H9 (cell line): Measurements from ENCODE around the gene RPL35. TPM values are rescaled to one million over a fixed set of nuclear protein-coding genes. Genes with fewer than 3 reads are reported as not detected.

ENCODE experiments used
- DNase-seq: peaks from one replicate; pipeline ENCODE4 v3.0.0-alpha.2; 2017
- H2AFZ ChIP-seq: one replicate; pipeline ENCODE4 v1.6.1; 2013; ENCODE audit warnings: mild to moderate bottlenecking, low read length, control low read depth, moderate library complexity
- H2AK5ac ChIP-seq: 2 replicates; pipeline ENCODE4 v1.6.1; 2013; ENCODE audit warnings: low read length, control low read depth, mixed read lengths; ENCODE audit not compliant: insufficient read length
- H2BK120ac ChIP-seq: one replicate; pipeline ENCODE4 v1.6.1; 2013; ENCODE audit warnings: low read depth, mild to moderate bottlenecking, low read length, control low read depth, inconsistent platforms; ENCODE audit not compliant: poor library complexity, severe bottlenecking
- H2BK12ac ChIP-seq: 2 replicates; pipeline ENCODE4 v1.6.1; 2013; ENCODE audit warnings: low read length, control low read depth, mixed read lengths, low read depth; ENCODE audit not compliant: insufficient read length
- H2BK15ac ChIP-seq: 2 replicates; pipeline ENCODE4 v1.6.1; 2013; ENCODE audit warnings: low read depth, low read length, control low read depth
- H2BK20ac ChIP-seq: one replicate; pipeline ENCODE4 v1.6.1; 2013; ENCODE audit warnings: low read depth, mild to moderate bottlenecking, low read length, control low read depth, inconsistent platforms; ENCODE audit not compliant: poor library complexity, severe bottlenecking
- H2BK5ac ChIP-seq: 2 replicates; pipeline ENCODE4 v1.6.1; 2013; ENCODE audit warnings: low read length, control low read depth, mixed read lengths; ENCODE audit not compliant: insufficient read length
- H3K14ac ChIP-seq: 2 replicates; pipeline ENCODE4 v1.6.1; 2013; ENCODE audit warnings: low read length, control low read depth; ENCODE audit not compliant: insufficient read depth
- H3K18ac ChIP-seq: 2 replicates; pipeline ENCODE4 v1.6.1; 2013; ENCODE audit warnings: low read depth, mild to moderate bottlenecking, mixed read lengths, low read length, control low read depth; ENCODE audit not compliant: insufficient read length
- H3K23ac ChIP-seq: 2 replicates; pipeline ENCODE4 v1.6.1; 2013; ENCODE audit warnings: low read length, control low read depth, mixed read lengths, low read depth; ENCODE audit not compliant: insufficient read length
- H3K23me2 ChIP-seq: 2 replicates; pipeline ENCODE4 v1.6.1; 2013; ENCODE audit warnings: low read depth, mild to moderate bottlenecking, mixed read lengths, low read length, control low read depth; ENCODE audit not compliant: insufficient read length, poor library complexity, severe bottlenecking
- H3K27ac ChIP-seq: 2 replicates; pipeline ENCODE4 v1.5.1; 2013; ENCODE audit warnings: low read length, control low read depth, mixed read lengths, low read depth; ENCODE audit not compliant: insufficient read length
- H3K27me3 ChIP-seq: 2 replicates; pipeline ENCODE4 v1.6.1; 2013; ENCODE audit warnings: low read length, control low read depth, inconsistent platforms; ENCODE audit not compliant: insufficient read depth
- H3K4ac ChIP-seq: 2 replicates; pipeline ENCODE4 v1.6.1; 2013; ENCODE audit warnings: low read depth, mild to moderate bottlenecking, control low read depth, inconsistent platforms, low read length, moderate library complexity
- H3K4me1 ChIP-seq: 2 replicates; pipeline ENCODE4 v1.6.1; 2013; ENCODE audit warnings: low read length, control low read depth, inconsistent platforms; ENCODE audit not compliant: insufficient read depth
- H3K4me2 ChIP-seq: 2 replicates; pipeline ENCODE4 v1.6.1; 2013; ENCODE audit warnings: low read length, control low read depth, mixed read lengths; ENCODE audit not compliant: insufficient read length, insufficient read depth
- H3K56ac ChIP-seq: 2 replicates; pipeline ENCODE4 v1.6.1; 2013; ENCODE audit warnings: low read depth, mild to moderate bottlenecking, mixed read lengths, low read length, control low read depth; ENCODE audit not compliant: insufficient read length
- H3K79me1 ChIP-seq: 2 replicates; pipeline ENCODE4 v1.6.1; 2013; ENCODE audit warnings: low read depth, mild to moderate bottlenecking, moderate library complexity, low read length, control low read depth, inconsistent platforms; ENCODE audit not compliant: insufficient read depth, poor library complexity, severe bottlenecking
- H3K79me2 ChIP-seq: 2 replicates; pipeline ENCODE4 v1.6.1; 2013; ENCODE audit warnings: low read length, control low read depth, inconsistent platforms; ENCODE audit not compliant: insufficient read depth
- H3K9ac ChIP-seq: 2 replicates; pipeline ENCODE4 v1.6.1; 2013; ENCODE audit warnings: low read length, control low read depth, mixed read lengths; ENCODE audit not compliant: insufficient read length; ENCODE audit errors: extremely low read depth
- H3K9me3 ChIP-seq: one replicate; pipeline ENCODE4 v1.6.1; 2013; ENCODE audit warnings: low read depth, low read length, inconsistent platforms; ENCODE audit not compliant: control insufficient read depth
- H3T11ph ChIP-seq: one replicate; pipeline ENCODE4 v1.6.1; 2013; ENCODE audit warnings: mild to moderate bottlenecking, low read length, control low read depth, inconsistent platforms
- H4K20me1 ChIP-seq: one replicate; pipeline ENCODE4 v1.6.1; 2013; ENCODE audit not compliant: control insufficient read depth, insufficient read length, insufficient read depth
- H4K5ac ChIP-seq: 2 replicates; pipeline ENCODE4 v1.6.1; 2013; ENCODE audit warnings: low read depth, mild to moderate bottlenecking, mixed read lengths, low read length, control low read depth; ENCODE audit not compliant: insufficient read length
- H4K8ac ChIP-seq: replicated peaks from 2 replicates; pipeline ENCODE4 v1.6.1; 2013; ENCODE audit warnings: low read length, control low read depth, mixed read lengths, low read depth; ENCODE audit not compliant: insufficient read length
- H4K91ac ChIP-seq: 2 replicates; pipeline ENCODE4 v1.6.1; 2013; ENCODE audit warnings: low read depth, mild to moderate bottlenecking, moderate library complexity, mixed read lengths, low read length, control low read depth; ENCODE audit not compliant: insufficient read length
- H3K27ac Mint-ChIP-seq, 3 experiments: 2 replicates in 2 of 3; 3 replicates in 1 of 3; pipeline ENCODE4 v1.8.0; 2020 to 2021; ENCODE audit warnings: mixed read lengths in 3 of 3, mild to moderate bottlenecking in 1 of 3, moderate library complexity in 1 of 3
- H3K27me3 Mint-ChIP-seq: 2 replicates; pipeline ENCODE4 v1.8.0; 2021; ENCODE audit warnings: low read depth, mild to moderate bottlenecking, moderate library complexity, mixed read lengths
- H3K36me3 Mint-ChIP-seq, 3 experiments: 2 replicates in 2 of 3; 3 replicates in 1 of 3; pipeline ENCODE4 v1.8.0; 2020 to 2021; ENCODE audit warnings: low read depth in 3 of 3, mixed read lengths in 3 of 3; ENCODE audit not compliant: insufficient read depth in 1 of 3
- H3K4me1 Mint-ChIP-seq, 2 experiments: 2 replicates each; pipeline ENCODE4 v1.8.0; 2020; ENCODE audit warnings: mixed read lengths in 2 of 2
- H3K4me3 Mint-ChIP-seq, 2 experiments: 2 replicates in 1 of 2; 3 replicates in 1 of 2; pipeline ENCODE4 v1.8.0; 2020 to 2021; ENCODE audit warnings: mild to moderate bottlenecking in 2 of 2, mixed read lengths in 2 of 2, moderate library complexity in 1 of 2
- H3K9me3 Mint-ChIP-seq, 2 experiments: 2 replicates in 1 of 2; 3 replicates in 1 of 2; pipeline ENCODE4 v1.8.0; 2020; ENCODE audit warnings: mild to moderate bottlenecking in 2 of 2, mixed read lengths in 2 of 2, moderate library complexity in 1 of 2
- WGBS: extraction: QIAGEN DNeasy Blood & Tissue Kit; methylation state at CpG from one replicate; pipeline ENCODE4 v1.1.7; 2013; ENCODE audit warnings: missing lambda C conversion rate, low lambda C conversion rate, mixed read lengths; ENCODE audit not compliant: insufficient read length; ENCODE audit errors: extremely low coverage; 5-methylcytosine and 5-hydroxymethylcytosine counted together
- total RNA-seq: library from RNA; stranded (reverse); gene quantifications from 2 replicates; pipeline ENCODE4 v1.2.1, GENCODE V29; 2021
- TF ChIP-seq, protein P1 (sequence below): fragments of 200-600 bp; sonication (generic); conservative IDR thresholded peaks from 3 replicates; pipeline ENCODE4 v1.8.0; 2021; ENCODE audit warnings: antibody characterized with exemption, mild to moderate bottlenecking

The RPL35 gene
- total RNA-seq, 1 experiment from 2014 or later: 1,840 TPM

DNA sequence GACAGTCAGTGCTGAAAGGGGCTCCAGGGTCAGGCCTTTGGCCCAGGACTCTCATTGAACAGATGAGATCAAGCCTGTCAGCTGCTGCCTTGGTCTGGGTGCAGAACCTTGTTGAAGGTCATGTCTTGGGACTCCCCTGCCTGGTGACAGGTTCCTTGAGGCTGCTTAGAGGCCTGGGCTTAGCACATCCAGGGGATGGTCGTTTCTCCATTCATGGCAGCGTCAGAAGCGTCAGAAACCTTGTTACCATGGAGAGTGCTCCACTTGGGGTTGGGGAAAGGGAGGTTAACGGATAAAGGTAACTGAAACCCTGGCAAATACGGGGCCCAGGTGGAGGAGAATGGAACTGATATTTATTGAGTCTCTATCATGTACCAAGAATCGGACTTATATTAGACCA lies 9.0 kb upstream of the RPL35 start:
- no peak overlapping the region for H3T11ph ChIP-seq
- H2BK120ac ChIP-seq: no peak overlapping the region
- no peaks in the 10 kb centered on the region for H3K9me3 ChIP-seq
- H4K5ac ChIP-seq: no peak overlapping the region
- H4K20me1 ChIP-seq: no peaks in the 10 kb centered on the region
- H3K9me3 Mint-ChIP-seq: no peaks in the 10 kb centered on the region; a peak in 1 of 5 replicates
- peaks cover 8% of the 10 kb centered on the region for H3K23me2 ChIP-seq
- H3K56ac ChIP-seq: no peak overlapping the region
- H3K79me1 ChIP-seq: peaks cover 9% of the 10 kb centered on the region
- DNase-seq: no peak
- no peaks in the 10 kb centered on the region for H3K27me3 Mint-ChIP-seq
- H4K91ac ChIP-seq: no peak overlapping the region
- H3K36me3 Mint-ChIP-seq: peaks cover 26 to 47% (median 37%) of the 10 kb centered on the region in 3 experiments
- H2BK5ac ChIP-seq: no peak overlapping the region
- no peaks in the 10 kb centered on the region for H3K27me3 ChIP-seq
- no peak overlapping the region for H2AK5ac ChIP-seq
- no peak overlapping the region for H2BK12ac ChIP-seq
- H3K9ac ChIP-seq: peak overlapping the region; percentile 88
- H3K18ac ChIP-seq: no peak overlapping the region
- no peak overlapping the region for H3K4ac ChIP-seq
- 0 out of 7 replicates have a peak overlapping the region, but pooled peaks of 1 of the 3 experiments have one; percentile 39 for H3K27ac Mint-ChIP-seq
- H3K4me2 ChIP-seq: peak overlapping the region; percentile 93
- no peak overlapping the region for H2AFZ ChIP-seq
- H3K4me1 Mint-ChIP-seq: peaks cover 36 to 44% of the 10 kb centered on the region in 2 experiments
- TF ChIP-seq, protein P1, sequence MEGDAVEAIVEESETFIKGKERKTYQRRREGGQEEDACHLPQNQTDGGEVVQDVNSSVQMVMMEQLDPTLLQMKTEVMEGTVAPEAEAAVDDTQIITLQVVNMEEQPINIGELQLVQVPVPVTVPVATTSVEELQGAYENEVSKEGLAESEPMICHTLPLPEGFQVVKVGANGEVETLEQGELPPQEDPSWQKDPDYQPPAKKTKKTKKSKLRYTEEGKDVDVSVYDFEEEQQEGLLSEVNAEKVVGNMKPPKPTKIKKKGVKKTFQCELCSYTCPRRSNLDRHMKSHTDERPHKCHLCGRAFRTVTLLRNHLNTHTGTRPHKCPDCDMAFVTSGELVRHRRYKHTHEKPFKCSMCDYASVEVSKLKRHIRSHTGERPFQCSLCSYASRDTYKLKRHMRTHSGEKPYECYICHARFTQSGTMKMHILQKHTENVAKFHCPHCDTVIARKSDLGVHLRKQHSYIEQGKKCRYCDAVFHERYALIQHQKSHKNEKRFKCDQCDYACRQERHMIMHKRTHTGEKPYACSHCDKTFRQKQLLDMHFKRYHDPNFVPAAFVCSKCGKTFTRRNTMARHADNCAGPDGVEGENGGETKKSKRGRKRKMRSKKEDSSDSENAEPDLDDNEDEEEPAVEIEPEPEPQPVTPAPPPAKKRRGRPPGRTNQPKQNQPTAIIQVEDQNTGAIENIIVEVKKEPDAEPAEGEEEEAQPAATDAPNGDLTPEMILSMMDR: no peak
- WGBS: no CpG with 5 or more reads among the region's 6 CpGs
- H3K27ac ChIP-seq: no peak overlapping the region
- no peak overlapping the region for H2BK20ac ChIP-seq
- peaks cover 27% of the 10 kb centered on the region; the same call in 1 of the 2 replicates for H3K79me2 ChIP-seq
- no peak overlapping the region for H3K23ac ChIP-seq
- peak overlapping the region; percentile 87 to 95 for H3K4me3 Mint-ChIP-seq
- H3K4me1 ChIP-seq: peaks cover 6% of the 10 kb centered on the region
- no peak overlapping the region for H4K8ac ChIP-seq
- no peak overlapping the region for H2BK15ac ChIP-seq
- H3K14ac ChIP-seq: no peak overlapping the region
